Suppressor macrophage treated with lipopolysaccharide for 1 hour (primary cell): Measurements from ENCODE around the gene PCDH17.

ENCODE experiments used
- DNase-seq, 3 donors: peaks; one replicate each; pipeline ENCODE4 v3.0.0-alpha.2; 2020 to 2022

The PCDH17 gene

GRCh38 chr13:57739089-57739488 is 107.5 kb downstream of the PCDH17 start:
- no peak for DNase-seq

GRCh38 chr13:57739543-57740190 is 108.1 kb downstream of the PCDH17 start:
- DNase-seq, result no peak

GRCh38 chr13:57740719-57741118 is 109.2 kb downstream of the PCDH17 start:
- no peak for DNase-seq

- DNase-seq, result no peak
Observed at GRCh38 chr13:57748096-57748495, 116.6 kb downstream of the PCDH17 start.

- DNase-seq, result no peak
Observed at GRCh38 chr13:57760951-57761350, 129.4 kb downstream of the PCDH17 start.

GRCh38 chr13:57763689-57764088 is 132.1 kb downstream of the PCDH17 start:
- no peak for DNase-seq
